Neural crest cell (in vitro differentiated cells): ENCODE measurements around the gene CST4. TPM values are rescaled to one million over a fixed set of nuclear protein-coding genes. Genes with fewer than 3 reads are reported as not detected.
A peak's percentile ranks its signal among the peaks of the same experiment; 100 is the strongest.
"Not testable (repeated sequence)": the region's sequence is repeated elsewhere in the genome, so short reads cannot be mapped to it uniquely, and the experiment has no call there.

ENCODE experiments used
- DNase-seq: peaks from one replicate; pipeline ENCODE4 v3.0.0; 2021; ENCODE audit warnings: low read depth, mixed read lengths, low spot score
- H3K27ac Mint-ChIP-seq: one replicate; pipeline ENCODE4 v1.8.0; 2021; ENCODE audit warnings: mild to moderate bottlenecking, mixed read lengths; ENCODE audit not compliant: unreplicated experiment
- H3K27me3 Mint-ChIP-seq: 2 replicates; pipeline ENCODE4 v1.8.0; 2021; ENCODE audit warnings: low read depth, mild to moderate bottlenecking, mixed read lengths
- H3K36me3 Mint-ChIP-seq: 2 replicates; pipeline ENCODE4 v1.8.0; 2021; ENCODE audit warnings: low read depth, mild to moderate bottlenecking, mixed read lengths
- H3K4me1 Mint-ChIP-seq: 2 replicates; pipeline ENCODE4 v1.8.0; 2021; ENCODE audit warnings: mixed read lengths
- H3K4me3 Mint-ChIP-seq: one replicate; pipeline ENCODE4 v1.8.0; 2021; ENCODE audit warnings: mild to moderate bottlenecking, mixed read lengths
- H3K9me3 Mint-ChIP-seq: 2 replicates; pipeline ENCODE4 v1.8.0; 2021; ENCODE audit warnings: mixed read lengths
- long read RNA-seq: library from polyadenylated mRNA; unstranded; transcript quantifications from one replicate; pipeline ENCODE4 v2.0.0, GENCODE V29; 2020
- total RNA-seq: library from RNA; stranded (reverse); gene quantifications from 2 replicates; pipeline ENCODE4 v1.2.1, GENCODE V29; 2021
- TF ChIP-seq, protein P1 (sequence below): fragments of 200-600 bp; sonication (generic); conservative IDR thresholded peaks from 2 replicates; pipeline ENCODE4 v1.5.0; 2021; ENCODE audit warnings: antibody characterized with exemption, mild to moderate bottlenecking

CST4 gene
- total RNA-seq: not detected in 2 replicates
- long read RNA-seq: 0 reads

DNA sequence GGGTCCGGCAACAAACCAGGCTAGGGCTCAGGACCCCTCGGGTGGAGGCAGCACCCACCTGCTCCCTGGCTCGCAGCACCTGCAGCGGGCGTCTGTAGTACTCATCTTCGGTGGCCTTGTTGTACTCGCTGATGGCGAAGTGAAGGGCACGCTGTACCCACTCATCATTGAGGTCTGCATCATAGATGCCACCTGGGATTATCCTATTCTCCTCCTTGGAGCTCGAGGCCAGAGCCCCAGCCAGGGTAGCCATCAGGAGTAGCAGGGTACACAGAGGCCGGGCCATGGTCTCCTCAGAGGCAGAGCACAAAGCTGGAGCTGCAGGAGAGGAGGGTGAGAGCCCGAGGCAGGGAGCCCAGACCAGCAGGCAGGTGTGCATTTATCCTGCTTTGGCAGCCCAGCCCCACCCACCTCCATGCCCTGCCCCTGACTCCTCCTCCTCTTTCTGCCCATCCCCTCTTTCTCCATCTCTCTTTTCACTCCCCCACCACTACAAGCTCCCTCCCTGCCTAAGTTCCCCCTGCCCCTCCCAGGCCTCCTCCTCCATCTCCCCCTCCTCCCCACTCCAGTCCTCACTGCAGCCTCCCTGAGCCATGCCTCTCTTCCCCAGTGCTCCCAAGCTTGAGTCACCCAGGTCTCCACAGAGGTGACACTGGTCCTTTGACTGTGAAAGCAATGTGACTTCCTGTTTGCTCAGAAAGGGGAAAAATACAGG lies at the start of gene CST4:
TSS of gene CST4 (minus strand) at position 355 of the 715 bp plus-strand sequence. CDS start at position 286, 69 bp downstream.
- H3K27ac Mint-ChIP-seq, H3K9me3 Mint-ChIP-seq, H3K36me3 Mint-ChIP-seq, H3K4me3 Mint-ChIP-seq, DNase-seq, H3K27me3 Mint-ChIP-seq, H3K4me1 Mint-ChIP-seq: not testable (repeated sequence)

DNA sequence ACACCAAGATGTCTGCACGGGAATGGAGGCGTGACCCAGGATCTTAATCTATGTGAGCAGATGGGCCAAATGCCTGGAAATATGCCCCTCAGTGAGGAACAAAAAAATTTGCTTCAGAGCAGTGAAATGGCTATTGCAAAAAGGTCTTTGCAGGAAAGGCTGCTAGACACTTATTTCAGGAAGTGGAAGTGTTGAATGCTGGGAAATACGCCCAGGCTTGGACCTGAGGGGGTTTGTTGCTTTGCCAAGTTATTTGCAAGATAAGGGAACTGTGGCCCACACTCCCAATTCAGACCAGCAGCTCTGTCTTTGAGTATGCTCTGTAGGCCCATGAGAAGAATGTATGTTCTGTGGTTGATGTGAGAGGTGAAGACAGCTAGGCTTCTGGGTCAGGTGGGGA lies 46.6 kb upstream of the CST4 start:
- H3K36me3 Mint-ChIP-seq, H3K9me3 Mint-ChIP-seq, H3K4me1 Mint-ChIP-seq, H3K27ac Mint-ChIP-seq, DNase-seq, H3K4me3 Mint-ChIP-seq: not testable (repeated sequence)
- peaks cover 26% of the 10 kb centered on the region for H3K27me3 Mint-ChIP-seq

DNA sequence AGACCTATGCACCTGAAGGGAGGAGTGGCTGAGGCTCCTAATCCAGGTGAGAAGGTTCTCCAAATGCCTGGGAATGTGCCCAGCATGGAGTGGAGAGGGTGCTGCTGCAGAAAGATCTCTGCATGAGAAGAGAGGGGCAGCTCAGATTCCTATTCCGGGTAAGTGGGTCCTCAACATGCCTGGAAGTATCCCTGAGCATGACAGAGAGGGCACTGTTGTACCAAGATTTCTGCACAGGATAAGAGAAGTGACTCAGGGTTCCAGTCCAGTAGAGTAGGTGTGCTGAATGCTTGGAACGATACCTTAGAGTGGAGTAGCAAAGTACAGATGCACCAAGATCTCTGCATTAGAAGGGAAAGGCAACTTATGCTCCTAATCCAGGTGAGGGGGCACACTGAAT lies 46.1 kb upstream of the CST4 start:
- H3K27ac Mint-ChIP-seq, H3K4me3 Mint-ChIP-seq, H3K4me1 Mint-ChIP-seq, DNase-seq, H3K36me3 Mint-ChIP-seq, H3K9me3 Mint-ChIP-seq: not testable (repeated sequence)
- H3K27me3 Mint-ChIP-seq: peaks cover 24% of the 10 kb centered on the region

- H3K9me3 Mint-ChIP-seq, H3K36me3 Mint-ChIP-seq, H3K4me3 Mint-ChIP-seq, H3K27ac Mint-ChIP-seq, H3K4me1 Mint-ChIP-seq, DNase-seq: not testable (repeated sequence)
- H3K27me3 Mint-ChIP-seq: peaks cover 24% of the 10 kb centered on the region
These were observed 45.6 kb upstream of the CST4 start for GRCh38 chr20:23734440-23734839.

DNA sequence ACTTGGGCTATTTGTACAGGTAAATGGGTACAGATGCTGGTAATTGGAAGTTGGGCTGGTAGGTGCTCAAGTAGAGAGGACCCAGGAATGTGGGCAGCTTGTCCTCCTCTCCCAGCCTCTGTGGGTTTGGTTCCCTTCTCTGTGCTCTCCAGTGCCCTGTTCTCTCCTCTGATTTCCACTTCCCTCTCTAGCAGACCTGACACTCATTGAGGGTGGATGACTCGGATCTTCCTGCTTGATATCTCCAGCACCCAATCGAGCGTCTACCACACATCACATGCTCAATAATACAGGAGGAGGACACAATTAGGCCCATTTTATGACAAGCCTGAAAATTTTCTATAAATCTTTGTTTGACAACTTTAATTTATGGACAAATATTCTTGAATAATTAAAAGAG lies 38.2 kb upstream of the CST4 start:
- H3K4me1 Mint-ChIP-seq: no peaks in the 10 kb centered on the region
- no peaks in the 10 kb centered on the region for H3K36me3 Mint-ChIP-seq
- TF ChIP-seq, protein P1, sequence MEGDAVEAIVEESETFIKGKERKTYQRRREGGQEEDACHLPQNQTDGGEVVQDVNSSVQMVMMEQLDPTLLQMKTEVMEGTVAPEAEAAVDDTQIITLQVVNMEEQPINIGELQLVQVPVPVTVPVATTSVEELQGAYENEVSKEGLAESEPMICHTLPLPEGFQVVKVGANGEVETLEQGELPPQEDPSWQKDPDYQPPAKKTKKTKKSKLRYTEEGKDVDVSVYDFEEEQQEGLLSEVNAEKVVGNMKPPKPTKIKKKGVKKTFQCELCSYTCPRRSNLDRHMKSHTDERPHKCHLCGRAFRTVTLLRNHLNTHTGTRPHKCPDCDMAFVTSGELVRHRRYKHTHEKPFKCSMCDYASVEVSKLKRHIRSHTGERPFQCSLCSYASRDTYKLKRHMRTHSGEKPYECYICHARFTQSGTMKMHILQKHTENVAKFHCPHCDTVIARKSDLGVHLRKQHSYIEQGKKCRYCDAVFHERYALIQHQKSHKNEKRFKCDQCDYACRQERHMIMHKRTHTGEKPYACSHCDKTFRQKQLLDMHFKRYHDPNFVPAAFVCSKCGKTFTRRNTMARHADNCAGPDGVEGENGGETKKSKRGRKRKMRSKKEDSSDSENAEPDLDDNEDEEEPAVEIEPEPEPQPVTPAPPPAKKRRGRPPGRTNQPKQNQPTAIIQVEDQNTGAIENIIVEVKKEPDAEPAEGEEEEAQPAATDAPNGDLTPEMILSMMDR: no peak
- H3K27ac Mint-ChIP-seq: no peak overlapping the region
- peaks cover 2% of the 10 kb centered on the region for H3K9me3 Mint-ChIP-seq
- peaks cover 36% of the 10 kb centered on the region for H3K27me3 Mint-ChIP-seq
- no peak overlapping the region for H3K4me3 Mint-ChIP-seq
- no peak for DNase-seq

GRCh38 chr20:23725102-23725501 lies 36.3 kb upstream of the CST4 start:
- no peak overlapping the region for H3K27ac Mint-ChIP-seq
- no peaks in the 10 kb centered on the region for H3K36me3 Mint-ChIP-seq
- H3K4me3 Mint-ChIP-seq: no peak overlapping the region
- TF ChIP-seq, protein P1: no peak
- DNase-seq: no peak
- H3K27me3 Mint-ChIP-seq: peaks cover 31% of the 10 kb centered on the region
- peaks cover 2% of the 10 kb centered on the region for H3K9me3 Mint-ChIP-seq
- no peaks in the 10 kb centered on the region for H3K4me1 Mint-ChIP-seq

GRCh38 chr20:23723659-23724307 lies 34.9 kb upstream of the CST4 start:
- H3K27me3 Mint-ChIP-seq: peaks cover 26% of the 10 kb centered on the region
- not testable (repeated sequence) for H3K9me3 Mint-ChIP-seq, H3K4me3 Mint-ChIP-seq, H3K4me1 Mint-ChIP-seq, H3K36me3 Mint-ChIP-seq, H3K27ac Mint-ChIP-seq
- peak; percentile 29 for DNase-seq
- TF ChIP-seq, protein P1: peak; percentile 61

GRCh38 chr20:23722851-23723250 lies 34.0 kb upstream of the CST4 start:
- H3K36me3 Mint-ChIP-seq, H3K9me3 Mint-ChIP-seq, DNase-seq, H3K4me1 Mint-ChIP-seq, H3K27ac Mint-ChIP-seq, H3K4me3 Mint-ChIP-seq: not testable (repeated sequence)
- peaks cover 21% of the 10 kb centered on the region for H3K27me3 Mint-ChIP-seq
